Naive B cell (primary cell): ENCODE results near the gene SPPL2C. TPM values are rescaled to one million over a fixed set of nuclear protein-coding genes. Genes with fewer than 3 reads are reported as not detected.
A peak's percentile ranks its signal among the peaks of the same experiment; 100 is the strongest.

Source experiments
- ATAC-seq, 2 donors: fragments of 150-1000 bp; cut with Tn5 transposase; 2 replicates each; pipeline ENCODE4 v1.10.0; 2021; ENCODE audit warnings: low read depth in 2 of 2, mild to moderate bottlenecking in 2 of 2, moderate library complexity in 2 of 2
- DNase-seq: peaks from one replicate; pipeline ENCODE4 v3.0.0; 2022
- H3K27ac Mint-ChIP-seq, 6 donors: one replicate each; pipeline ENCODE4 v1.8.0; 2020 to 2022; ENCODE audit warnings: mild to moderate bottlenecking in 6 of 6, mixed read lengths in 6 of 6, moderate library complexity in 5 of 6, inconsistent platforms in 2 of 6
- H3K27me3 Mint-ChIP-seq, 3 donors: one replicate each; pipeline ENCODE4 v1.8.0; 2021 to 2022; ENCODE audit warnings: mixed read lengths in 3 of 3, mild to moderate bottlenecking in 1 of 3
- H3K36me3 Mint-ChIP-seq, 2 donors: one replicate each; pipeline ENCODE4 v1.8.0; 2020 to 2022; ENCODE audit warnings: mixed read lengths in 2 of 2, inconsistent platforms in 1 of 2, mild to moderate bottlenecking in 1 of 2
- H3K4me1 Mint-ChIP-seq, 3 donors: one replicate each; pipeline ENCODE4 v1.8.0; 2020 to 2022; ENCODE audit warnings: mixed read lengths in 3 of 3, inconsistent platforms in 1 of 3, mild to moderate bottlenecking in 1 of 3, moderate library complexity in 1 of 3
- H3K4me3 Mint-ChIP-seq, 8 donors: one replicate each; pipeline ENCODE4 v1.8.0; 2020 to 2022; ENCODE audit warnings: mild to moderate bottlenecking in 8 of 8, mixed read lengths in 8 of 8, moderate library complexity in 8 of 8, inconsistent platforms in 2 of 8
- H3K9me3 Mint-ChIP-seq, 7 donors: one replicate each; pipeline ENCODE4 v1.8.0; 2020 to 2022; ENCODE audit warnings: mixed read lengths in 7 of 7, mild to moderate bottlenecking in 5 of 7, inconsistent platforms in 2 of 7, moderate library complexity in 1 of 7
- polyA plus RNA-seq, 6 donors: library from polyadenylated mRNA; unstranded; fragments of 300-500 nt; fragmentation: Illumina TruSeq; gene quantifications; one replicate each; pipeline ENCODE4 v1.2.3, GENCODE V29; 2021; ENCODE audit warnings: low read depth in 6 of 6

Gene SPPL2C
- polyA plus RNA-seq, 6 donors from 2014 or later, result not detected

DNA sequence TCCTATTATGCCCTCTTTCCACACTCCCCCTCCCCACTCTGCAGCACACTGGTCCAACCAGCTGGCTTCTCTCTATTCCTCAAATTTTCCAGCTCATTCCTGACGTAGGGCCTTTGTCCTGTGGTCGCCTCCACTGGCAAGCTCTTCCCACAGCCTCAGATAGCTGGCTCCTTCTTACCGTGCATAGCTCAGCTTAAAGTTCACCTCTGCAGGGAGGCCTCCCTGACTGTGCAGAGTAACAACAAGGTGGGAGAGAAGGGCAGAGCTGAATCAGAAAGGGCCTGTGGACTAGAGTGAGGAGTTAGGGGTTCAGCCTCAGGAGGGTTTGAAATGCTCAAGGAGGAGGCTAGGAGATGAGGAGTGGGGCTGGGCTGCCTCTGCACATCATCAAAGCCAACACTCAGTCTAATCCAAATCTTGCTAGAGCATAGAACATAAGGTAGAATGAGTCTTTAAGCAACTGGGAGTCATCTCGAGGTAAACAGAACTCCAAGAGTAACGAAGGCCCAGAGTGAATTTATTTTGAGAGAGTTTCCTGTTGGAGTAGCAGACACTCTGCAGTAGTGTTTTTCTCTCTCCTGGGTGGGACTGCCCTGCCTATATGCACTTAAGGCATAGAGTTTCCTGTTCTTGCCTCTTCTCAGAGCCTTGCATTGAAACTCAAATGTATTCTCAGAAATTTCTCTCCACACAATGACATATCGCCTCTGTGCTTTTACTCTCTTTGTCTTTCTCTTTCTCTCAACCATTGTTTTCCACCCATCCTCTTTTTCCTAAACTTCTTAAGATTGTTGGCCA lies 19.4 kb downstream of the SPPL2C start:
- ATAC-seq (no peak), DNase-seq (no peak)
- Mint-ChIP-seq H3K9me3 (peaks cover 0 to 11% (median 3%) of the 10 kb centered on the region in 7 donors), H3K36me3 (peaks cover 0 to 4% of the 10 kb centered on the region in 2 donors), H3K27me3 (peaks cover 40 to 64% (median 51%) of the 10 kb centered on the region in 3 donors), H3K4me3 (no peak overlapping the region), H3K4me1 (no peaks in the 10 kb centered on the region), H3K27ac (peak overlapping the region in 1 of 6 donors; percentile 27)

GRCh38 chr17:45867171-45867570 lies 22.5 kb downstream of the SPPL2C start:
- Mint-ChIP-seq H3K36me3 (no peaks in the 10 kb centered on the region), H3K27me3 (peaks cover 34 to 61% (median 54%) of the 10 kb centered on the region in 3 donors), H3K27ac (no peak overlapping the region), H3K4me3 (no peak overlapping the region), H3K4me1 (no peaks in the 10 kb centered on the region), H3K9me3 (peaks cover 0 to 3% (median 0%) of the 10 kb centered on the region in 7 donors)
- ATAC-seq (no peak), DNase-seq (no peak)

- no peak overlapping the region for H3K27ac Mint-ChIP-seq
- peaks cover 29 to 62% (median 55%) of the 10 kb centered on the region in 3 donors for H3K27me3 Mint-ChIP-seq
- DNase-seq (no peak), ATAC-seq (no peak)
- H3K9me3 Mint-ChIP-seq, result peaks cover 0 to 3% (median 0%) of the 10 kb centered on the region in 7 donors
- H3K4me1 Mint-ChIP-seq, result no peaks in the 10 kb centered on the region
- no peaks in the 10 kb centered on the region for H3K36me3 Mint-ChIP-seq
- no peak overlapping the region for H3K4me3 Mint-ChIP-seq
Observed at GRCh38 chr17:45867702-45868101, 23.0 kb downstream of the SPPL2C start.

- H3K9me3 Mint-ChIP-seq, result peaks cover 0 to 1% (median 0%) of the 10 kb centered on the region in 7 donors
- no peak overlapping the region for H3K4me3 Mint-ChIP-seq
- no peaks in the 10 kb centered on the region for H3K36me3 Mint-ChIP-seq
- H3K27ac Mint-ChIP-seq, result no peak overlapping the region
- ATAC-seq, result no peak
- peaks cover 25 to 68% (median 50%) of the 10 kb centered on the region in 3 donors for H3K27me3 Mint-ChIP-seq
- no peak for DNase-seq
- H3K4me1 Mint-ChIP-seq, result no peaks in the 10 kb centered on the region
Observed at GRCh38 chr17:45868276-45868675, 23.6 kb downstream of the SPPL2C start.

DNA sequence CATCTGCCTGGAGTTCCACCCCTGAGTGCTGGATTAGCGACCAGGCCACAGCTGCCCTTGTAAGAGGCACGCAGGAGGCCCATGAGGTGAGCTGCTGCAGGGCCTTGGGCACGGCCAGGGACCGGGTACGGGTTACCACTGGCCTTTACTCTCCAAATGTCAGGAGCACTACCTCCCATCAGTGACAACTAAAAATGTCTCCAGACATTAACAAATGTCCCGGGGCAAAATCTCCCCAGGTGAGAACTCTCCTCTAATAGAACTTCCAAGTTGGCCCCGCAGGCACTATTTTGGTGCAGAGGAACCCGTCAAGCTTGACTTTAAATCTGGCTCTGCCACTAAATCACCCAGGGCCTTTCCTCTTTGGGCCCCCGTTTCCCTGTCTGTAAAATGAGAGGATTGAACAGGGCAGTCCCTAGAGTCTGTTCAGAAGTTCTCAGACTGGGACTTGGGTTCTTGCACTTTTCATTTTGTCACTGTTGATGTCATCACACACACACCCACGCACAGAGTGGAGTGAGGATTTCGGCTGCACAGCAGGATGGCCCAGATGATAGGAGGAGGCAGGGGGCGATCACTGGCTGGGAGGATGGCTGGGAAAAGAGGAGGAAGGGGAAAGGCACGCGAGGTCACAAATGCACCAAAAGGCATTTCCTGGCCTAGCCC lies 25.1 kb downstream of the SPPL2C start:
- no peaks in the 10 kb centered on the region for H3K36me3 Mint-ChIP-seq
- peaks cover 0 to 5% (median 2%) of the 10 kb centered on the region in 3 donors for H3K4me1 Mint-ChIP-seq
- DNase-seq (no peak), ATAC-seq (no peak)
- H3K4me3 Mint-ChIP-seq, result no peak overlapping the region
- peaks cover 22 to 57% (median 34%) of the 10 kb centered on the region in 3 donors for H3K27me3 Mint-ChIP-seq
- no peaks in the 10 kb centered on the region for H3K9me3 Mint-ChIP-seq
- no peak overlapping the region for H3K27ac Mint-ChIP-seq

GRCh38 chr17:45870342-45870974 lies 25.8 kb downstream of the SPPL2C start:
- peaks cover 0 to 5% (median 2%) of the 10 kb centered on the region in 3 donors for H3K4me1 Mint-ChIP-seq
- no peaks in the 10 kb centered on the region for H3K9me3 Mint-ChIP-seq
- ATAC-seq (no peak), DNase-seq (no peak)
- peaks cover 23 to 57% (median 28%) of the 10 kb centered on the region in 3 donors for H3K27me3 Mint-ChIP-seq
- H3K27ac Mint-ChIP-seq, result peak overlapping the region in 1 of 6 donors; percentile 73
- no peaks in the 10 kb centered on the region for H3K36me3 Mint-ChIP-seq
- no peak overlapping the region for H3K4me3 Mint-ChIP-seq

DNA sequence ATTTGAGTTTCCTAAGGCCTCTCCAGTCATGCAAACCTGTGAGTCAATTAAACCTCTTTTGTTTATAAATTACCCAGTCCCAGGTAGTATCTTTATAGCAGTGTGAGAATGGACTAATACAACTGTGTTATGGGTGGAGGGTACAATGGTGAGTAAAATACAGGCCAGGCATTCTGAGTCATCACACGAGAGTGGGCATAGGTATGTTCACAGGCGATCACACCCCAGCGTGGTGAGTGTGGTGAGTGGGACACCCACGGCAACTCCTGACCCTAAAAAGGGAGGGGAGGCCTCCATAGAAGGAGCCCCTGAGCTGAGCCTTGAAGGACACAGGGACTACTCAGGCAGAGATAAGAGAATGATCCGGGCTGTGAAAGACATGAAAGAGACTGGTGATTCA lies 27.0 kb downstream of the SPPL2C start:
- no peak for ATAC-seq
- Mint-ChIP-seq H3K4me3 (no peak overlapping the region), H3K27ac (no peak overlapping the region), H3K36me3 (no peaks in the 10 kb centered on the region), H3K27me3 (peaks cover 21 to 48% (median 22%) of the 10 kb centered on the region in 3 donors), H3K9me3 (no peaks in the 10 kb centered on the region), H3K4me1 (peaks cover 0 to 5% (median 2%) of the 10 kb centered on the region in 3 donors)
- no peak for DNase-seq

DNA sequence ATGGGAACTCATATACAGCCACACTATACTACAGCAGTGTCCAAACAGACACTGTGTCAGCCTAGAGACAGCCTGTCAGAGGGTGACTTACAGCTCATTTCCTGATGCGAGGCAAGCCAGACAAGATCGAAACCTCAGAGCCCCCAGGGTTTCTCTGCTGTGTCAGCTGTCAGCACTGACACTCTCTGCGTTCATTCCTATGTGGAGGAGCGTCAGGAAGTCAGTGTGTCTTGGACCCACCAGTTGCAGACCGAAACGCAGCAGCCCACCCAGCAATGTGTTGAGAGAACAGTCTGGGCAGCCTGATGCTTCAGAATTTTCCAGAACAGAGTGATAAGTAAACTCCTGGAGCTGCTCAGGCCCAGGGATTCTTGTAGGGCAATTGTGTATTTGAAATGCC lies 29.0 kb downstream of the SPPL2C start:
- Mint-ChIP-seq H3K4me1 (peaks cover 0 to 5% (median 2%) of the 10 kb centered on the region in 3 donors), H3K4me3 (peak overlapping the region in 1 of 8 donors; percentile 5), H3K27ac (no peak overlapping the region), H3K36me3 (no peaks in the 10 kb centered on the region), H3K27me3 (peaks cover 20 to 47% (median 21%) of the 10 kb centered on the region in 3 donors), H3K9me3 (peaks cover 0 to 8% (median 3%) of the 10 kb centered on the region in 7 donors)
- DNase-seq (no peak), ATAC-seq (no peak)

DNA sequence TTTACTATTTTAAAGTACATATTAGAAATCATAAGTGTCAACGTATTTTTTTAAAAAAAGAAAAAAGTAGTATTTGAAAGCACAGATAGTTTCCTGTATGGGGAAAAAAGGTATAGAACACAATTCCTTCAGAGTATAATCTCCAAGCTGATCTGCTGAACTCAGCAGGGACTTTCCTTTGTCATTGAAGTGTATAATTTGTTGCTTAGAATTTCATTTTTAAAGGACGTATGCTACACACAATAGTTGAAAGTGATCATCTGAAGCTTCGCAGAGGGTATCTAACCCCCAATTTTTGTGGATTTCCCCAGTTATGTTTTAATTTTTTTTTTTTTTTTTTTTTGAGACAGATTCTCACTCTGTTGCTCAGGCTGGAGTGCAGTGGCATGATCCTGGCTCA lies 29.5 kb downstream of the SPPL2C start:
- H3K4me3 Mint-ChIP-seq, result no peak overlapping the region
- no peaks in the 10 kb centered on the region for H3K36me3 Mint-ChIP-seq
- no peak overlapping the region for H3K27ac Mint-ChIP-seq
- peaks cover 20 to 47% (median 21%) of the 10 kb centered on the region in 3 donors for H3K27me3 Mint-ChIP-seq
- H3K9me3 Mint-ChIP-seq, result peaks cover 0 to 8% (median 3%) of the 10 kb centered on the region in 7 donors
- H3K4me1 Mint-ChIP-seq, result peaks cover 0 to 5% (median 2%) of the 10 kb centered on the region in 3 donors
- ATAC-seq (no peak), DNase-seq (no peak)

DNA sequence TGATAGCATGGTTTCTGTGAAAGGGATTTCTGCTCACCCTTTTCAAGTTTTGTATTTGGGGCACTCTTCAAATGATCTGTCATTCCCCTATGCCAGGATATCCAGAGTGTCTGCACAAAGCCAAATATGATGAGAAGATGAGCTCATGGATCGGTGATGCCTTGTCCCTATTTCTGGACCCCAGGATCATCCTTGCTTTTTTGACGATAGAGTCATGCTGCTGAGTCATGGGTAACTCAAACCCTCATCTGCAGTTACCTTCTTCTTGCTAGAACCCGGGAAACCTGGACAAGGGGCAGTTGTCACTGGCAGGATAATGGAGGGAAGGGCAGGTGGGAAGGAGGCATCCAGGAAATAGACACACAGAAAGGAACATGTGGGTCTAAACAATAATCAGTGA lies 31.9 kb downstream of the SPPL2C start:
- no peak overlapping the region for H3K27ac Mint-ChIP-seq
- H3K9me3 Mint-ChIP-seq, result peaks cover 0 to 8% (median 3%) of the 10 kb centered on the region in 7 donors
- ATAC-seq, result no peak
- peaks cover 20 to 41% (median 25%) of the 10 kb centered on the region in 3 donors for H3K27me3 Mint-ChIP-seq
- H3K4me1 Mint-ChIP-seq, result peaks cover 0 to 5% (median 2%) of the 10 kb centered on the region in 3 donors
- H3K36me3 Mint-ChIP-seq, result no peaks in the 10 kb centered on the region
- DNase-seq, result no peak
- H3K4me3 Mint-ChIP-seq, result no peak overlapping the region

DNA sequence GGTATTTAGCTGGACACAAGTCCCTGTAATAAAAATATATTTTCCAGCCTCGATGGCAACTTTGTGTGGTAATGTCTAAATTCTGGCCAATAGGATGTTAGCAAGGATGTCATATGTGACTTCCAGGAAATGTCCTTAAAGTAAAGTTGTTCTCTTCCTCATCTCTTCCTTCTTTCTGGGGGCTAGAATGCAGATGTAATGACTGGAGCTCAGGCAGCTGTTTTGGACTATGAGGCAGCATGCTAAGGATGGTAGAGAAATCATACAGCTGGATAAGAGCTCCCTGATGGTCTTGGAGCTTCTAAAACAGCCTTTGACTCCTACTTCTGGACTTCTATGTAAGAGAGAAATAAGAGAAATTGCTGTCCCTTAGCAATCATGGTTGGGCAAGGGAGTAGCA lies 32.8 kb downstream of the SPPL2C start:
- ATAC-seq (no peak), DNase-seq (no peak)

GRCh38 chr17:45883063-45883462 lies 38.4 kb downstream of the SPPL2C start:
- ATAC-seq (no peak), DNase-seq (no peak)
- H3K27me3 Mint-ChIP-seq, result peaks cover 15 to 51% (median 32%) of the 10 kb centered on the region in 3 donors
- no peak overlapping the region for H3K4me3 Mint-ChIP-seq
- peaks cover 5 to 20% of the 10 kb centered on the region in 2 donors for H3K36me3 Mint-ChIP-seq
- no peak overlapping the region for H3K27ac Mint-ChIP-seq
- no peaks in the 10 kb centered on the region for H3K4me1 Mint-ChIP-seq
- peaks cover 0 to 23% (median 12%) of the 10 kb centered on the region in 7 donors for H3K9me3 Mint-ChIP-seq

More for the DNA sequence above, 32.8 kb downstream of the SPPL2C start:
- H3K4me3 Mint-ChIP-seq, result no peak overlapping the region
- peaks cover 0 to 8% (median 3%) of the 10 kb centered on the region in 7 donors for H3K9me3 Mint-ChIP-seq
- peaks cover 23 to 40% (median 26%) of the 10 kb centered on the region in 3 donors for H3K27me3 Mint-ChIP-seq
- H3K4me1 Mint-ChIP-seq, result peaks cover 0 to 5% (median 2%) of the 10 kb centered on the region in 3 donors
- H3K27ac Mint-ChIP-seq, result peak overlapping the region in 1 of 6 donors; percentile 28
- no peaks in the 10 kb centered on the region for H3K36me3 Mint-ChIP-seq

- Mint-ChIP-seq H3K27me3 (peaks cover 11 to 47% (median 28%) of the 10 kb centered on the region in 3 donors), H3K9me3 (peaks cover under 1 to 22% (median 12%) of the 10 kb centered on the region in 7 donors), H3K27ac (no peak overlapping the region), H3K4me3 (no peak overlapping the region), H3K4me1 (no peaks in the 10 kb centered on the region), H3K36me3 (peaks cover 5 to 20% of the 10 kb centered on the region in 2 donors)
- ATAC-seq, result no peak
- DNase-seq, result no peak
Observed at GRCh38 chr17:45886852-45887251, 42.2 kb downstream of the SPPL2C start.
